Epithelial cell of prostate (primary cell): ENCODE results near the gene HUS1B.

Experiments
- DNase-seq: peaks from one replicate; pipeline ENCODE4 v3.0.0-alpha.2; 2011; ENCODE audit warnings: low read depth, low spot score
- H3K27ac ChIP-seq: fragments of 450-650 bp; 2 replicates; pipeline ENCODE4 v1.5.1; 2017; ENCODE audit warnings: mild to moderate bottlenecking

The HUS1B gene

GRCh38 chr6:628766-629165 is 28.1 kb downstream of the HUS1B start:
- no peak overlapping the region for H3K27ac ChIP-seq
- no peak for DNase-seq

- H3K27ac ChIP-seq, result no peak overlapping the region
- no peak for DNase-seq
These were observed 30.7 kb downstream of the HUS1B start for GRCh38 chr6:626236-626635.

- no peak overlapping the region for H3K27ac ChIP-seq
- DNase-seq, result no peak
These were observed 31.9 kb downstream of the HUS1B start for GRCh38 chr6:624979-625378.

- no peak for DNase-seq
- no peak overlapping the region for H3K27ac ChIP-seq
These were observed 34.4 kb downstream of the HUS1B start for GRCh38 chr6:622462-622861.

- no peak for DNase-seq
- H3K27ac ChIP-seq, result no peak overlapping the region
These were observed 35.0 kb downstream of the HUS1B start for GRCh38 chr6:621931-622330.

- no peak for DNase-seq
- no peak overlapping the region for H3K27ac ChIP-seq
These were observed 36.0 kb downstream of the HUS1B start for GRCh38 chr6:620950-621349.

GRCh38 chr6:620166-620565 is 36.7 kb downstream of the HUS1B start:
- no peak for DNase-seq
- H3K27ac ChIP-seq, result no peak overlapping the region

GRCh38 chr6:617456-618100 is 39.3 kb downstream of the HUS1B start:
- no peak overlapping the region for H3K27ac ChIP-seq
- no peak for DNase-seq

- DNase-seq, result no peak
- no peak overlapping the region for H3K27ac ChIP-seq
These were observed 42.9 kb downstream of the HUS1B start for GRCh38 chr6:613981-614380.

GRCh38 chr6:611928-612327 is 45.0 kb downstream of the HUS1B start:
- DNase-seq, result no peak
- H3K27ac ChIP-seq, result no peak overlapping the region

- DNase-seq, result no peak
- no peak overlapping the region for H3K27ac ChIP-seq
These were observed 46.0 kb downstream of the HUS1B start for GRCh38 chr6:610882-611281.

GRCh38 chr6:609905-610304 is 47.0 kb downstream of the HUS1B start:
- no peak overlapping the region for H3K27ac ChIP-seq
- no peak for DNase-seq

- DNase-seq, result no peak
- no peak overlapping the region for H3K27ac ChIP-seq
These were observed 50.0 kb downstream of the HUS1B start for GRCh38 chr6:606829-607379.
